Progenitor cell of endocrine pancreas (in vitro differentiated cells): ENCODE data around the gene TMEM222. TPM values are rescaled to one million over a fixed set of nuclear protein-coding genes. Genes with fewer than 3 reads are reported as not detected.
A peak's percentile ranks its signal among the peaks of the same experiment; 100 is the strongest.

ENCODE experiments used
- DNase-seq: peaks from one replicate; pipeline ENCODE4 v3.0.0; 2021; ENCODE audit warnings: low spot score; ENCODE audit not compliant: unreplicated experiment
- H3K27ac Mint-ChIP-seq: 2 replicates; pipeline ENCODE4 v1.8.0; 2021; ENCODE audit warnings: mild to moderate bottlenecking, moderate library complexity, mixed read lengths
- H3K27me3 Mint-ChIP-seq: 2 replicates; pipeline ENCODE4 v1.8.0; 2021; ENCODE audit warnings: mixed read lengths
- H3K36me3 Mint-ChIP-seq: 2 replicates; pipeline ENCODE4 v1.8.0; 2022; ENCODE audit warnings: mixed read lengths; ENCODE audit not compliant: insufficient read depth
- H3K4me1 Mint-ChIP-seq: 2 replicates; pipeline ENCODE4 v1.8.0; 2021; ENCODE audit warnings: low read depth, mixed read lengths
- H3K4me3 Mint-ChIP-seq: 2 replicates; pipeline ENCODE4 v1.8.0; 2021; ENCODE audit warnings: low read depth, mild to moderate bottlenecking, moderate library complexity, mixed read lengths
- H3K9me3 Mint-ChIP-seq: 2 replicates; pipeline ENCODE4 v1.8.0; 2021; ENCODE audit warnings: low read depth, mixed read lengths
- CTCF ChIP-seq: fragments of 200-600 bp; sonication (generic); IDR thresholded peaks from one replicate; pipeline ENCODE4 v1.5.0; 2021; ENCODE audit warnings: antibody characterized with exemption, mild to moderate bottlenecking; ENCODE audit not compliant: unreplicated experiment
- total RNA-seq: library from RNA; stranded (reverse); gene quantifications from 2 replicates; pipeline ENCODE4 v1.2.1, GENCODE V29; 2021

Gene TMEM222
- total RNA-seq, 1 donor from 2014 or later = 37.1 TPM

- H3K4me3 Mint-ChIP-seq = peak overlapping the region; percentile 60
- no peaks in the 10 kb centered on the region for H3K36me3 Mint-ChIP-seq
- no peak for DNase-seq
- no peaks in the 10 kb centered on the region for H3K4me1 Mint-ChIP-seq
- H3K27ac Mint-ChIP-seq = peak overlapping the region; percentile 74
- H3K9me3 Mint-ChIP-seq = no peaks in the 10 kb centered on the region
- no peak for TF ChIP-seq CTCF
- peaks cover 42% of the 10 kb centered on the region for H3K27me3 Mint-ChIP-seq
Measured at GRCh38 chr1:27348861-27349783, 27.2 kb downstream of the TMEM222 start.

GRCh38 chr1:27349784-27350662 is 28.1 kb downstream of the TMEM222 start:
- DNase-seq = no peak
- no peak for TF ChIP-seq CTCF
- Mint-ChIP-seq H3K27ac (no peak overlapping the region), H3K4me1 (no peaks in the 10 kb centered on the region), H3K36me3 (no peaks in the 10 kb centered on the region), H3K27me3 (peaks cover 42% of the 10 kb centered on the region), H3K4me3 (peak overlapping the region; percentile 33), H3K9me3 (no peaks in the 10 kb centered on the region)

GRCh38 chr1:27350663-27351540 is 28.9 kb downstream of the TMEM222 start:
- Mint-ChIP-seq H3K27ac (no peak overlapping the region), H3K4me3 (peak overlapping the region; percentile 62)

GRCh38 chr1:27351541-27352107 is 29.7 kb downstream of the TMEM222 start:
- no peak for DNase-seq
- Mint-ChIP-seq H3K36me3 (no peaks in the 10 kb centered on the region), H3K4me1 (no peaks in the 10 kb centered on the region), H3K9me3 (no peaks in the 10 kb centered on the region), H3K27me3 (peaks cover 43% of the 10 kb centered on the region), H3K27ac (no peak overlapping the region), H3K4me3 (peak overlapping the region; percentile 62)
- TF ChIP-seq CTCF = no peak

More at GRCh38 chr1:27350663-27351540, 28.9 kb downstream of the TMEM222 start:
- Mint-ChIP-seq H3K4me1 (no peaks in the 10 kb centered on the region), H3K36me3 (no peaks in the 10 kb centered on the region), H3K27me3 (peaks cover 46% of the 10 kb centered on the region), H3K9me3 (no peaks in the 10 kb centered on the region)
- TF ChIP-seq CTCF = peak; percentile 20
- DNase-seq = peak; percentile 57
